HL-60 (cell line): ENCODE results near the gene TRAPPC11.

Experiments
- DNase-seq, 2 experiments: peaks; one replicate each; pipeline ENCODE4 v3.0.0-alpha.2; 2010 to 2020; ENCODE audit warnings: low read depth in 1 of 2, low spot score in 1 of 2
- H3K27ac ChIP-seq: fragments of 250-450 bp; sonication (Bioruptor Pico); replicated peaks from 2 replicates; pipeline ENCODE4 v1.5.1; 2020; ENCODE audit warnings: mild to moderate bottlenecking, moderate library complexity
- H3K27me3 ChIP-seq: fragments of 250-450 bp; sonication (Bioruptor Pico); 2 replicates; pipeline ENCODE4 v1.5.1; 2021; ENCODE audit warnings: mild to moderate bottlenecking, moderate library complexity; ENCODE audit not compliant: insufficient read depth, poor library complexity, severe bottlenecking
- H3K4me3 ChIP-seq: replicated peaks from 2 replicates; pipeline ENCODE4 v1.5.1; 2011; ENCODE audit warnings: mild to moderate bottlenecking, control low read depth, low read length; ENCODE audit not compliant: insufficient read depth
- GABPA ChIP-seq: IDR thresholded peaks from 2 replicates; pipeline ENCODE4 v1.6.1; 2012; ENCODE audit warnings: low read depth
- POLR2AphosphoS5 ChIP-seq: IDR thresholded peaks from 2 replicates; pipeline ENCODE4 v1.6.1; 2012; ENCODE audit warnings: low read depth
- SPI1 ChIP-seq: IDR thresholded peaks from 2 replicates; pipeline ENCODE4 v1.6.1; 2012; ENCODE audit warnings: low read depth, mild to moderate bottlenecking, borderline replicate concordance
- TF ChIP-seq, protein P1 (sequence below): IDR thresholded peaks from 2 replicates; pipeline ENCODE4 v1.6.1; 2012; ENCODE audit warnings: low read depth; ENCODE audit not compliant: insufficient replicate concordance
- TF ChIP-seq, protein P2 (sequence below): IDR thresholded peaks from one replicate; pipeline ENCODE4 v1.5.1; 2011; ENCODE audit warnings: low read length, control low read depth, inconsistent platforms; ENCODE audit not compliant: insufficient read depth

Gene TRAPPC11

DNA sequence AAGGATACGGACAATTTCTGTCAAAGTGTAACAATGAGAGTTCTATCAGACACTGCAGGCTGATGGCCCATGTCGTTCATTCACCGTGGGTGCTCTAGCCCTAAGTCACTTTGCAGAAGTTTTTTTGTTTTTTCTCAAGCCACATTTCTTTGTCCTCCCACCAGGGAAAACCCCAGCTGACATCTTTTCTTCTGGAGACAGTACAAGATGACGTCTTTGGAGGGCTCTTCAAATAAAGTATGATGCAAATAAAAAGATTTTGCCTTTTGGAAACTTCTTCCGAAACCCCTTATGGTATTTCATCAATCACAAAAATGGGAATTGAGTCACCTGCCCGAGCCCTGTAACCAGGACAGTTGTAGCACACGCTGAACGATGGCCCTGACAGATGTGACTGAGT is 73.2 kb downstream of the TRAPPC11 start:
- Histone ChIP-seq H3K27me3 (no peaks in the 10 kb centered on the region), H3K4me3 (no peak overlapping the region), H3K27ac (no peak overlapping the region)
- TF ChIP-seq POLR2AphosphoS5 (no peak), SPI1 (no peak), GABPA (no peak)
- TF ChIP-seq, protein P1, sequence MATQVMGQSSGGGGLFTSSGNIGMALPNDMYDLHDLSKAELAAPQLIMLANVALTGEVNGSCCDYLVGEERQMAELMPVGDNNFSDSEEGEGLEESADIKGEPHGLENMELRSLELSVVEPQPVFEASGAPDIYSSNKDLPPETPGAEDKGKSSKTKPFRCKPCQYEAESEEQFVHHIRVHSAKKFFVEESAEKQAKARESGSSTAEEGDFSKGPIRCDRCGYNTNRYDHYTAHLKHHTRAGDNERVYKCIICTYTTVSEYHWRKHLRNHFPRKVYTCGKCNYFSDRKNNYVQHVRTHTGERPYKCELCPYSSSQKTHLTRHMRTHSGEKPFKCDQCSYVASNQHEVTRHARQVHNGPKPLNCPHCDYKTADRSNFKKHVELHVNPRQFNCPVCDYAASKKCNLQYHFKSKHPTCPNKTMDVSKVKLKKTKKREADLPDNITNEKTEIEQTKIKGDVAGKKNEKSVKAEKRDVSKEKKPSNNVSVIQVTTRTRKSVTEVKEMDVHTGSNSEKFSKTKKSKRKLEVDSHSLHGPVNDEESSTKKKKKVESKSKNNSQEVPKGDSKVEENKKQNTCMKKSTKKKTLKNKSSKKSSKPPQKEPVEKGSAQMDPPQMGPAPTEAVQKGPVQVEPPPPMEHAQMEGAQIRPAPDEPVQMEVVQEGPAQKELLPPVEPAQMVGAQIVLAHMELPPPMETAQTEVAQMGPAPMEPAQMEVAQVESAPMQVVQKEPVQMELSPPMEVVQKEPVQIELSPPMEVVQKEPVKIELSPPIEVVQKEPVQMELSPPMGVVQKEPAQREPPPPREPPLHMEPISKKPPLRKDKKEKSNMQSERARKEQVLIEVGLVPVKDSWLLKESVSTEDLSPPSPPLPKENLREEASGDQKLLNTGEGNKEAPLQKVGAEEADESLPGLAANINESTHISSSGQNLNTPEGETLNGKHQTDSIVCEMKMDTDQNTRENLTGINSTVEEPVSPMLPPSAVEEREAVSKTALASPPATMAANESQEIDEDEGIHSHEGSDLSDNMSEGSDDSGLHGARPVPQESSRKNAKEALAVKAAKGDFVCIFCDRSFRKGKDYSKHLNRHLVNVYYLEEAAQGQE: no peak
- TF ChIP-seq, protein P2, sequence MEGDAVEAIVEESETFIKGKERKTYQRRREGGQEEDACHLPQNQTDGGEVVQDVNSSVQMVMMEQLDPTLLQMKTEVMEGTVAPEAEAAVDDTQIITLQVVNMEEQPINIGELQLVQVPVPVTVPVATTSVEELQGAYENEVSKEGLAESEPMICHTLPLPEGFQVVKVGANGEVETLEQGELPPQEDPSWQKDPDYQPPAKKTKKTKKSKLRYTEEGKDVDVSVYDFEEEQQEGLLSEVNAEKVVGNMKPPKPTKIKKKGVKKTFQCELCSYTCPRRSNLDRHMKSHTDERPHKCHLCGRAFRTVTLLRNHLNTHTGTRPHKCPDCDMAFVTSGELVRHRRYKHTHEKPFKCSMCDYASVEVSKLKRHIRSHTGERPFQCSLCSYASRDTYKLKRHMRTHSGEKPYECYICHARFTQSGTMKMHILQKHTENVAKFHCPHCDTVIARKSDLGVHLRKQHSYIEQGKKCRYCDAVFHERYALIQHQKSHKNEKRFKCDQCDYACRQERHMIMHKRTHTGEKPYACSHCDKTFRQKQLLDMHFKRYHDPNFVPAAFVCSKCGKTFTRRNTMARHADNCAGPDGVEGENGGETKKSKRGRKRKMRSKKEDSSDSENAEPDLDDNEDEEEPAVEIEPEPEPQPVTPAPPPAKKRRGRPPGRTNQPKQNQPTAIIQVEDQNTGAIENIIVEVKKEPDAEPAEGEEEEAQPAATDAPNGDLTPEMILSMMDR: no peak
- DNase-seq: no peak

DNA sequence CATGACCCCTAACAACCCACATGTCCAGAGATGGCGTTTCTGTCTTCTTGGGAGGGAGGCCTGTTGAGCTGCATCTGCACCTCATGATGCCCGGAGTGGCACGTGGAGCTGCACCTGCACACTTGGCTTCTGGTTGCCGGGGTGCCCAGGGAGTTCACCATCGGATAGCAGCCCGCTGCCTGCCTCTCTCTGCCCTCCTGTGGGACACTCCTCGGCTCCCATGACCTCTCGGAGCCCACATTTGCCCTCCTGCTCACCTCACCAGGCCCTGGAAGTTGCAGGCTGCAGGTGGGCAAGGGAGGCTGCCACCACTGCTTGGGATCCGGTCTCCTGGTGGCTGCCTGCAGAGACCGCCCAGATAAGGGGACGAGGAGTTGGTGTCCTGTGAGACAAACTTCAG is 74.1 kb downstream of the TRAPPC11 start:
- TF ChIP-seq, protein P2: no peak
- TF ChIP-seq, protein P1: no peak
- TF ChIP-seq GABPA (no peak), POLR2AphosphoS5 (no peak), SPI1 (no peak)
- H3K4me3 ChIP-seq: no peak overlapping the region
- no peak overlapping the region for H3K27ac ChIP-seq
- DNase-seq: no peak
- no peaks in the 10 kb centered on the region for H3K27me3 ChIP-seq

DNA sequence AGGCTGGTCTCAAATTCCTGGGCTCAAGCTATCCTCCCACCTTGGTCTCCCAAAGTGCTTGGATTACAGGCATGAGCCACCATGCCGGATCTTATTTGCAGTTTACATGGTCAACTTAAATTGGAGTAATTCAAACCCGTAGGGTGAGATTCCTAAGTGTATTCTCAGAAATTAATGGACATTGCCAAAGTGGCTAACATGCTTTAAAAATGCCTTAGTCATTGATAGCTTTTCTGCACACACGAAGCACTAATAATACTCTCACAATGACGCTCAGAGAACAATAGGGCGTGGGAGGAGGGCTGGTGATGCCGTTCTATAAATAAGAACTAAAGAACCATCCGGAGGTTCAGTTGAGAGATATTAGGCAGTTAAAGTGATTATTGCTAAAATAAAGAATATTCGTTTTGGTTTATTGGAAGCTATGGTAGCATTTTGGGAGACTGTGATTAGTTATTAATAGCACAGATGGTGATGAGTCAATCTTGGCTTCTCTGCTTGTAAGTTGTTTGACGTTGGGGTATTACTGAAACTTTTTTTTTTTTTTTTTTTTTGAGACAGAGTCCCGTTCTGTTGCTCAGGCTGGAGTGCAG is 79.1 kb downstream of the TRAPPC11 start:
- no peaks in the 10 kb centered on the region for H3K27me3 ChIP-seq
- H3K4me3 ChIP-seq: no peak overlapping the region
- no peak for DNase-seq
- no peak for TF ChIP-seq SPI1
- TF ChIP-seq, protein P1: no peak
- no peak for TF ChIP-seq POLR2AphosphoS5
- no peak for TF ChIP-seq GABPA
- TF ChIP-seq, protein P2: no peak
- no peak overlapping the region for H3K27ac ChIP-seq
